ENCODE results near the gene EPHA1.

The EPHA1 gene

DNA sequence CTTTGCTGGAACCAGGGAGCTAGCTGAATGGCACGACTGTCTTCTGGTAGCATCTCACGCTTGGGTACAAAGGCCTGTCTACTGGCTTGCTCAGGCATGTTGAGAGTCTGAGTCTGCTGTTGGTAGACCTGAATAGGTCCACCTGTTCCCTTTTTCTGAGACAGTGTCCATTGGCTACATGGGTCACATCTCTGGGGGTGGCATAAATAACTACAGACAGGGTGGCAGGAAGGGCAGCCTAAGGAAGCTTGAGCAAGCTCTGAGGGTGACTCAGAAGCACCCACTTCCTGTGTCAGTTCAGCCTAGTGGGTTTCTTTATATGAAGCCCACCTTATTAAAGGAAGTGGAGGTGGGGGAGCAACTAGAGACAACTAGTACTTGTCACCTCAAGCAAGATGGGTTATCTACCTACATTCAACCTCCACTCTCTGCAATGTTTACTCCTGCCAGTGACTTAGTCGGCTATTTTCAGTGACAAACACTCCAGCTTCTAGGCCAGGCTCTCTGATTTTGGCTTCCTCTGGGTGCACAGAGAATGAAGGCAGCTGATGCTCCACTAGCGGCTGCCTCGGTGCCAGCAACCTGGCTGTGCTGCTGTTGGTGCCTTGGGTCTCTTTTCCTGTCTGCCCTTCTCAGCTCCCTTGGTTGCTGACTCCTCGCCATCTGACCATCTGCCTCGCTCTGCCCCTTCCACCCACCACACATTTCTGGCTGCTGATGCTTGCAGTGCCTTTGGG lies 33.2 kb downstream of the EPHA1 start:
- TF ChIP-seq CTBP1 (IDR thresholded peaks at IDR 0.05; ENCODE audit: borderline replicate concordance): no peak
- TF ChIP-seq HDGF (IDR thresholded peaks at IDR 0.05; ENCODE audit: borderline replicate concordance): no peak
- TF ChIP-seq FOXM1 (IDR thresholded peaks at IDR 0.05; ENCODE audit: borderline replicate concordance): no peak
- no peak for TF ChIP-seq ARNT (IDR thresholded peaks at IDR 0.05)
- no peak for TF ChIP-seq FOXK2 (IDR thresholded peaks at IDR 0.05)
- TF ChIP-seq SP1 (IDR thresholded peaks at IDR 0.05): no peak
- TF ChIP-seq L3MBTL2 (conservative IDR thresholded peaks at IDR 0.05): no peak
- TF ChIP-seq LEF1 (IDR thresholded peaks at IDR 0.05; ENCODE audit: borderline replicate concordance): no peak
- no peak for TF ChIP-seq ELF4 (IDR thresholded peaks at IDR 0.05)
- no peak for TF ChIP-seq ZNF384 (IDR thresholded peaks at IDR 0.05)
- no peak for TF ChIP-seq FOXA1 (IDR thresholded peaks at IDR 0.05)
- no peak for TF ChIP-seq BHLHE40 (IDR thresholded peaks at IDR 0.05; ENCODE audit: borderline replicate concordance)
- no peak for TF ChIP-seq NFRKB (IDR thresholded peaks at IDR 0.05)
- no peak for TF ChIP-seq SUZ12 (IDR thresholded peaks at IDR 0.05)
- TF ChIP-seq, protein P1, sequence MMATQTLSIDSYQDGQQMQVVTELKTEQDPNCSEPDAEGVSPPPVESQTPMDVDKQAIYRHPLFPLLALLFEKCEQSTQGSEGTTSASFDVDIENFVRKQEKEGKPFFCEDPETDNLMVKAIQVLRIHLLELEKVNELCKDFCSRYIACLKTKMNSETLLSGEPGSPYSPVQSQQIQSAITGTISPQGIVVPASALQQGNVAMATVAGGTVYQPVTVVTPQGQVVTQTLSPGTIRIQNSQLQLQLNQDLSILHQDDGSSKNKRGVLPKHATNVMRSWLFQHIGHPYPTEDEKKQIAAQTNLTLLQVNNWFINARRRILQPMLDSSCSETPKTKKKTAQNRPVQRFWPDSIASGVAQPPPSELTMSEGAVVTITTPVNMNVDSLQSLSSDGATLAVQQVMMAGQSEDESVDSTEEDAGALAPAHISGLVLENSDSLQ (IDR thresholded peaks at IDR 0.05): no peak
- TF ChIP-seq TARDBP (IDR thresholded peaks at IDR 0.05): no peak
- ChIA-PET CTCF (interaction anchor here (0.6 kb wide), 1 partner anchor 28 kb away, joined by 5 read pairs; no protein-coding TSS in a partner anchor), POLR2A (no interaction called here)
- no peak for DNase-seq (ENCODE audit: extremely low spot score)

DNA sequence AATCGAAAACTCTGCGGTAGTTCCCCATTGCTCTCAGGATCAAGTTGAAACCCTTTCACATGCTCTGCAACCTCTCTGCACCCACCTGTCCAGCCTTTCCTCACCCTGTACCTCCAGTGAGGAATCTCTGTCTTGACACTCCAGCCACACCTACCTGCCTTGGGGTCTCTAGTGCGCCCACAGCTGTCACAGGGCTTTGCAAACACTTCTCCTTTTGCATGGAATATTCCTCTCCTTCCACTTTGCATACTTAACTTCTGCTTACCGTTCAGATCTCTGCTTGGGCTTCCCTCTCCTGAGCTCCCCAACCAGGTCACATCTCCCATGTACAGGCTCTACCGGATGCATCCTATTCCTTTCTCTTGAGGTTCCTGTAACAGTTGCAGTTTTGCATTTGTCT lies 34.1 kb downstream of the EPHA1 start:
- DNase-seq (ENCODE audit: extremely low spot score): no peak
- no peak for TF ChIP-seq L3MBTL2 (conservative IDR thresholded peaks at IDR 0.05)
- TF ChIP-seq, protein P1 (IDR thresholded peaks at IDR 0.05): no peak
- no peak for TF ChIP-seq NFRKB (IDR thresholded peaks at IDR 0.05)
- no peak for TF ChIP-seq ZNF384 (IDR thresholded peaks at IDR 0.05)
- no peak for TF ChIP-seq ARNT (IDR thresholded peaks at IDR 0.05)
- ChIA-PET CTCF (no interaction called here), POLR2A (no interaction called here)

DNA sequence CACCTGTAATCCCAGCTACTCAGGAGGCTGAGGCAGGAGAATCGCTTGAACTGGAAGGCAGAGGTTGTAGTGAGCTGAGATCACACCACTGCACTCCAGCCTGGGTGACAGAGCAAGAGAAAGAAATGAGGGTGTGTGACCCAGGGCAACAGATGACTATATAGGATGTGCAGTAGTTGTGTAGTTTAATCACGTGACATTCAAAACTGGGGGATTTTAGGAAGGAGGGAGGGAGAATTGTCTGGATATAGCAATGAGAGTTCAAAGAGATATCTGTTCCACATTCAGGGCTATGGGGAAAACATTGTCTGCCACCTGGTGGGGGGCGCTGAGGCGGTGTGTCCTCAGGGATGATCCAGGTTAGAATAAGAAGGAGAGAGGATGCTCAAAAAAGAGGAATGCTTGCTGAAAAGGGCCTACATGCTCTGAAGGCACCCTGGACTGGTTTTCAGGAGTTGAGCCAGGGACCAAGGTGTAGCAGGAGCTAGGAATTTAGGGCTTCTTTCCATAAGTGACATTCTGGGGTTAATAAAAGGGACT lies 35.3 kb downstream of the EPHA1 start:
- TF ChIP-seq HDGF (IDR thresholded peaks at IDR 0.05; ENCODE audit: borderline replicate concordance) (no peak), SP1 (IDR thresholded peaks at IDR 0.05) (no peak), FOXM1 (IDR thresholded peaks at IDR 0.05; ENCODE audit: borderline replicate concordance) (no peak), SUZ12 (IDR thresholded peaks at IDR 0.05) (no peak), FOXA1 (IDR thresholded peaks at IDR 0.05) (no peak), L3MBTL2 (conservative IDR thresholded peaks at IDR 0.05) (no peak), FOXK2 (IDR thresholded peaks at IDR 0.05) (no peak), ELF4 (IDR thresholded peaks at IDR 0.05) (no peak), ARNT (IDR thresholded peaks at IDR 0.05) (no peak), TARDBP (IDR thresholded peaks at IDR 0.05) (no peak), ZNF384 (IDR thresholded peaks at IDR 0.05) (no peak), BHLHE40 (IDR thresholded peaks at IDR 0.05; ENCODE audit: borderline replicate concordance) (no peak)
- TF ChIP-seq, protein P1 (IDR thresholded peaks at IDR 0.05): no peak
- POLR2A ChIA-PET: no interaction called here

DNA sequence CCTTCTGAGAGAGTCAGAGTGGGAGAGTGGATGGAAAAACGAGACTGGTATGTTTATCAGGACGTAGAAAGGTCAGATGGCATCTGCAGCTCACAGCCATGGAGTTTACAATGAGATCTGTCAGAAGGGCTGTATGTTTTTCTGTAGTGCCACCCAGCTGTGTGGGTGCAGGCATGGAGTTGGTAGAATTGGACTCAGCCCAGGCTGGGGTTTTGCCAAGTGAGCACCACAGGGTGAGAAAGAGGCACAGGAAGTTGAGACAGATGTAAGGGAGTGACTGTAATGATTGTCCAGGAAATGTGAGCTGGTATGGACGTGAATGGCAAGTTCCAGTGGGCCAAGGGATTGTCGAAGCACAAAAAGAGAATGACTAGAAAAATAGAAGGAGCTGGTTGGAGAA lies 36.6 kb downstream of the EPHA1 start:
- ChIA-PET CTCF (interaction anchor here (0.7 to 1.0 kb wide), 2 partner anchors 12 to 27 kb away, joined by 3 read pairs; no protein-coding TSS in a partner anchor), POLR2A (interaction anchor here (1.6 kb wide), 1 partner anchor 8 kb away, joined by 7 read pairs; no protein-coding TSS in a partner anchor)
- no peak for TF ChIP-seq FOXA1 (IDR thresholded peaks at IDR 0.05)
- no peak for TF ChIP-seq L3MBTL2 (conservative IDR thresholded peaks at IDR 0.05)
- TF ChIP-seq HDGF (IDR thresholded peaks at IDR 0.05; ENCODE audit: borderline replicate concordance): no peak
- TF ChIP-seq ELF4 (IDR thresholded peaks at IDR 0.05): no peak
- TF ChIP-seq, protein P1 (IDR thresholded peaks at IDR 0.05): no peak
- TF ChIP-seq NFRKB (IDR thresholded peaks at IDR 0.05): no peak
- no peak for TF ChIP-seq BHLHE40 (IDR thresholded peaks at IDR 0.05; ENCODE audit: borderline replicate concordance)
- no peak for TF ChIP-seq FOXM1 (IDR thresholded peaks at IDR 0.05; ENCODE audit: borderline replicate concordance)
- no peak for TF ChIP-seq SP1 (IDR thresholded peaks at IDR 0.05)
- TF ChIP-seq TARDBP (IDR thresholded peaks at IDR 0.05): no peak
- no peak for TF ChIP-seq LEF1 (IDR thresholded peaks at IDR 0.05; ENCODE audit: borderline replicate concordance)
- no peak for TF ChIP-seq FOXK2 (IDR thresholded peaks at IDR 0.05)
- no peak for TF ChIP-seq ARNT (IDR thresholded peaks at IDR 0.05)
- TF ChIP-seq SUZ12 (IDR thresholded peaks at IDR 0.05): no peak
- TF ChIP-seq CTBP1 (IDR thresholded peaks at IDR 0.05; ENCODE audit: borderline replicate concordance): no peak
- TF ChIP-seq ZNF384 (IDR thresholded peaks at IDR 0.05): no peak
- DNase-seq (ENCODE audit: extremely low spot score): no peak

More for the DNA sequence above, 35.3 kb downstream of the EPHA1 start:
- DNase-seq (ENCODE audit: extremely low spot score): no peak
- CTCF ChIA-PET: interaction anchor here (0.8 kb wide), 1 partner anchor 914 kb away, joined by 3 read pairs; no protein-coding TSS in a partner anchor

Measured in HEK293T (cell line).